Occipital lobe (tissue), 2 donors: Measurements from ENCODE around the gene SCN5A. TPM values are rescaled to one million over a fixed set of nuclear protein-coding genes. Genes with fewer than 3 reads are reported as not detected.
"Not testable (repeated sequence)": the region's sequence is repeated elsewhere in the genome, so short reads cannot be mapped to it uniquely, and the experiment has no call there.

ENCODE experiments used
- DNase-seq: peaks from one replicate; lab custom pipeline; 2025; lab: John Stamatoyannopoulos, UW
- total RNA-seq: library from RNA; depleted of rRNA; stranded (reverse); fragments of >200 nt; gene quantifications from one replicate; pipeline ENCODE4 v1.2.3, GENCODE V29; 2014

Gene SCN5A
- total RNA-seq, 1 donor from 2014 or later = 0.16 TPM

- no peak for DNase-seq
These were observed 69.7 kb downstream of the SCN5A start for GRCh38 chr3:38579551-38580449.

GRCh38 chr3:38579141-38579540, 70.3 kb downstream of the SCN5A start:
- no peak for DNase-seq

GRCh38 chr3:38578551-38578950, 70.9 kb downstream of the SCN5A start:
- DNase-seq = no peak

GRCh38 chr3:38578081-38578475, 71.4 kb downstream of the SCN5A start:
- DNase-seq = no peak

GRCh38 chr3:38577371-38578080, 72.0 kb downstream of the SCN5A start:
- no peak for DNase-seq

GRCh38 chr3:38576526-38577370, 72.7 kb downstream of the SCN5A start:
- DNase-seq = no peak

DNA sequence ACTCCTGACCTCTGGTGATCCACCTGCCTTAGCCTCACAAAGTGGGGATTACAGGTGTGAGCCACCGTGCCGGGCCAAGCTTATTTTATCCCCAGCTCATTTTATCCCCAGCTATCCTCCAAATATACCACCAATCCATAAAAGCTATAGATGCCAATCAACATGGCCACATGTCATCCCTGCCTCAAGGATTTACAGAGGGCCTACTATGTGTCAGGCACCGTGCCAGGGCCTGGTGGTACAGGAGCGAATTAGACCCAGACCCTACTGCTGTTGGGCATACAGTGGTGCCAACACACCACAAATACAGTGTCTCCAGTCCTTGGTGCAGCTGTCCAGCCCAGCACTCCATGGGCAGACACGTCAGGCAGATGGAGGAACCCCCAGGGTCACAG, 73.4 kb downstream of the SCN5A start:
- DNase-seq = no peak

GRCh38 chr3:38575279-38575843, 74.1 kb downstream of the SCN5A start:
- DNase-seq = no peak

DNA sequence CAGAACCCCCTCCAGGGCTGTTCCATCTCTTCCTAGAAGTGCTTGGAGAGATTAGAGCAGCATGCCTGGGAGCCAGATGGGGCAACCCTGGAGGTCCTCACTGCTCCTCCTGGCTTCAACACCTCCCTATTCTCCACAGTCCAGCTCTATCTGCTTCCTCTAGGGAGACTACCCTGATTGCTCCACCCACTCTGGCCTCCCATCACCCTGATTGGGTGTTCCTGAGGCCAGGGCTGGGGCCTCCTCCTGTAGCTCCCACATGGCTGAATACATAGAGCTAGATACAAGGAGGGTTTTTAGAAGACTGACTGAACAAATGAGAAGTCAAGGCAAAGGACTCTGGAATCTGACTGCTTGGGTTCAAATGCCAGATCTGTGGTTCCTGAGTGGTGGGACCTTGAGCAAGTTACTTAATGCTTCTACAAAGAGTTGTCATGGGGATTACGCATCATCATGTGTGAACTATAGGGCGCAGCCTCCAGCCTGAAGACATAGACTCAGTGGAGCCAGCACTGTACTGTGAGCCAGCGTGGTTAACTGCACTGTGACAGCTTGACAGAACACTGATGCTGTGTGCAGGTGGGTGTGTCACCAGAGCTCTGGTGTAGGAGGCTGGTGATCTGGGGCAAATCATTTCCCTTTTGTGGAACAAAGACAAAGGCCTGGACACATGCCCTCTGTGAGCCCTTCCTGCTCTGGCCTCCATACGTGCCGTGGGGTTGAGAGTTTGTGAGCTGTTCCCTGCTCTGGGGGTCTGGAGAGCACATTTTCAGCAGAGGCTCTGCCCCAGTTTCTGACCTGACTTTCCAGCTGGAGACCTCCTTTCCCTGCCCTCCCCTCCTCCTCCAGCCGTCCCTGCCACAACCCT, 74.8 kb downstream of the SCN5A start:
- DNase-seq = no peak

- DNase-seq = no peak
These were observed 75.9 kb downstream of the SCN5A start for GRCh38 chr3:38573556-38573955.

- DNase-seq = no peak
These were observed 76.4 kb downstream of the SCN5A start for GRCh38 chr3:38573111-38573510.

DNA sequence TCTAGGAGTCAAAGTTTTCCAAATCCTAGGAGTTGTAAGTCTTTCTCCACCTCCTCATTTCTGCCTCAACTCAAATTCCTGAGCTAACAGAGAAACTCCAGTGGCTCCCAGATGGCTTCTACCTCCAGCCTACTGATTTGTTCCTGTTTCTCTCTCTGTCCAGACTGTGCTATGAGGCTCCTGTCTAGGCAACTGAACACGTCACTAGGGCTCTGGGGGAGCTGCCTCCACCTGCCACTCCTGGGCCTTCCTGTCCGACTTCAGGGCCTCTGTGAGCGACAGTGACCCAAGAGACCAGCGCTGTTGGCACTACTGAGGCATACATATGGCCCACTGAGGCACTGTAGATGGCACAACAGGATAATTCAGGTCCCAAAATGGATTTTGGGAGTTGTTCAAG, 82.0 kb downstream of the SCN5A start:
- DNase-seq = no peak

GRCh38 chr3:38566794-38567193, 82.7 kb downstream of the SCN5A start:
- DNase-seq = not testable (repeated sequence)

GRCh38 chr3:38566215-38566528, 83.3 kb downstream of the SCN5A start:
- DNase-seq = no peak

GRCh38 chr3:38565339-38566214, 83.9 kb downstream of the SCN5A start:
- no peak for DNase-seq

DNA sequence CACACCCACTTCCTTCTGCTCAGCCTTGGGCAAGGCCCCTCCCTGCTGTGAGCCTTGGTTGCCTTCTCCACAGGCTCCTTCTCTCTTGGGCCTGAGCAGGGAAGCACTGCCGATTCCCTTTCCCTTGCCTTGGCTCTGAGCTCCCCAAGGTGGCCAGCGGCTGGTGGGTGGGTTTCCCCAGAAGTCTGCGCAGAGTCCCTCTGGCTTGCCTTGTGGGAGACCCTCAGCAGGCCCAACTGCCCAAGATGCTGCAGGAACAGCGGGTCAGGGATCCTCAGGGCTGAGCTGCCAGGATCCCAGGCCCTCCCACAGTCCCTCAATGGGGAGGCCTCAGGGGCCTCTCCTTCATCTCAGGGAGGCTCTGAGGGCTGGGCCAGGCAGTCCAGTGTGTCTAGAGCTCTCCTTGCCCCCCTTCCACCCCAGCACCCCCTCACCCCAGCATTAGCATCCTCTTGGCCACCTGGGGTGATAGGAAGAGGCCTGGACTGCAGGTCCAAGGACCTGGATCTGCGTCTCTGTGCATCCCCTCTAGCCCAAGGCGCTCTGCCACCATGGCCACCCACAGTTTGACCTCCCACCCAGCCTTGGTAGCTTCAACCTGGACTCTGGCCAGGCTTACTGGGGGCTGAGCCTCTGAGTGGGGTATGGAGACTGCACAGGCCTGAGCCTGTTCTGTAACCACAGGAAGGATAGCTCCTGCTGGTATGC, 84.7 kb downstream of the SCN5A start:
- DNase-seq = no peak

DNA sequence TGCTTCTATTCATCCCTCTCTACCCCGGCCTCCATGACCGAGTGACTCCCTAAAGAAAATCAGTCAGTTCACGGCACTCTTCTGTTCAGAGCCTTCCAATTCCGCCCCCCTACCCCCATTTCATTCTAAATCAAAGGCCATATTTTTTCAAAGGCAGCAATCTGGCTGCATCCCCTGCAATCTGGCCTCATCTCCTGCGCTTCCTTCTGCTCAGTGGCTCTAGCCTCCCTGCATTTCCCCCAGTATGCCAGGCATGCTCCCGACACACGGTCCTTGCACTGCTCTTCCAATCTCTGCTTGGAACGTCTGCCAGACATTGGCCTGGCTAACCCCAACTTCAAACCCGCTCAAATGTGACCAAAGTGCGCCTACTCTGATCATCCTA, 85.6 kb downstream of the SCN5A start:
- DNase-seq = no peak

DNA sequence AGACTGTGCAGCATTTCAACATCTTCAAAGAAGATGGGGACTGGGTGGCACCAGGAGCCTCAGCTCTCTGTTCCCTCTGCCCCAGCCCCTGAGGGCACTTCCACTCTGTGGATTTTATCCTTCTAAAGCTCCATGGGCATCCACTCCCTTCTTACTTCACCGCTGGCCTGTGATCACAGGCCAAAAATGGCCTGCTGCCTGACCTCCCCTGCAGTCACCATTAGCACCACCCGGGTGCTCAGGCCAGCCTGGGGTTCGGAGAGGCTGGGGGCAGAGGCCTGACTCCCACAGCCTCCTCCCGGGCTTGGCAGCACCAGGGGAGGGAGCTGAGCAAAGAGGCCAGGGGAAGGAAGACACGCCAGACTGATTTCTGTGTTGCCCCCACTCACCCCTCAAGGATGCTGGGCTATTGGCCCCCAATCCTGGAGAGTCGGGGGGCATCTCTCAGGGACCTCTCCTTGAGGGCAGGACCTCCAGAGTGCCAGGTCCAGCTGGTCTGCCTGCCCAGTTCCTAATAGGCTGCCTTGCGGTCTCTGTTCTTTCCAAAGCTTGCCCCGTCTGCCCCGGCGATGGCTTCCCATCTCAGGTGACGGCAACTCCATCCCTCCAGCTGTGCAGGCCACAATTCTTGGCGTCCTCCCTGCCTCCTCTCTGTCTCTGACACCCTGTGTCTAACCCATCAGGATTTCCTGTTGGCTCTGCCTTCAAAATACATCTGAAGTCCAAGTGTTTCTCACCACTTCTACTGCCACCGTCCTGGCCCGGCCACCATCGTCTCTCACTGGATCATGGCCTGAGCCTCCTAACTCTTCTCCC, 86.2 kb downstream of the SCN5A start:
- DNase-seq = no peak
